Dedifferentiated amniotic fluid mesenchymal stem cell (primary cell): ENCODE results near the gene KLHL10.
"Not testable (repeated sequence)": the region's sequence is repeated elsewhere in the genome, so short reads cannot be mapped to it uniquely, and the experiment has no call there.

Experiments used
- DNase-seq: peaks from one replicate; pipeline ENCODE4 v3.0.0-alpha.2; 2016; ENCODE audit errors: extremely low spot score

The KLHL10 gene

GRCh38 chr17:41813152-41813680 lies 24.4 kb upstream of the KLHL10 start:
- no peak for DNase-seq

- no peak for DNase-seq
Observed at GRCh38 chr17:41813699-41814124, 23.9 kb upstream of the KLHL10 start.

DNA sequence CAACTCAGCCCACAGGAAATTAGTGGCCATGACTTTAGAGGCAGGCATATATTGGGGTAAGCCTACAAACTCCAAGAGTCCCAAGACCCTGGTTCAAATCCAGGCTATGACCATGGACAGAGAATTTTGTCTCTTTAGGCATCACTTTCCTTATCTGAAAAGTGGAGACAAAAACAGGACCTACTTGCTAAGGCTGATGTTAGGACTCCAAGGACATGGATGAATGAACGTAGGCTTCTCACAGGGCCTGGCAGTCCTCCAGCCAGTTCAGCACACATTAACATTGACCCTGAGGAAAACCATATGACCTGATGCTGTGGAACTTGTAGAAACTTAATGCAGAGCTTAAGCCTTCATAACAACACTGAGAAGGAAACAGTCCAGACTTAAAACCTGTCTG lies 23.4 kb upstream of the KLHL10 start:
- no peak for DNase-seq

DNA sequence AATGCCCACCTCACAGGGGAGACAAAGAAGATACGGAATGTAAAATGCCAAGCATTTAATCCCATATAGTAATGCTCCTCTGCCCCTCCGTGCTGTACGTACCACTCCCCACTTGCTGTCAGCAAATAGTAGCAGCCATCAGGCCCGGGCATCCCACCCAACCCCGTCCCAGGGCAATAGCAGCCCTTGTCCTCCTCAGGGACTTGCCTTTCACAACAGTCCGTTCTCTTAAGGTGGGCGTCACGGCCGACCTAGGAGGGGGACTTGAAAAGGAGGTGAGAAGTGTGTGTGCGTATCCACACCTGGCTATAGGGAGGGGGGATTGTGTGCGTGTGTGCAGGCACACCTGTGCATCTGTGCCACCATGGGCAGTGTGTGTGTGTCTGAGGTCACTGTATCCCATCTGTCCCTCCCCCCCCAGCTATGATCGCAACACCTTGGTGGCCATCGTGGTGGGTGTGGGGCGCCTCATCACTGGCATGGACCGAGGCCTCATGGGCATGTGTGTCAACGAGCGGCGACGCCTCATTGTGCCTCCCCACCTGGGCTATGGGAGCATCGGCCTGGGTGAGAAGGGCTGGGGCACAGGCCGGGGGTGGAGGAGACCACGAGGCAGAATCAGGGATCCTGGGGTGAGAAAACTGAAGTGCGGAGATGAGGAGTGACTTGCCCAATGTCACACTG lies 20.8 kb upstream of the KLHL10 start:
- DNase-seq = no peak

GRCh38 chr17:41818024-41818423 lies 19.6 kb upstream of the KLHL10 start:
- DNase-seq = no peak

DNA sequence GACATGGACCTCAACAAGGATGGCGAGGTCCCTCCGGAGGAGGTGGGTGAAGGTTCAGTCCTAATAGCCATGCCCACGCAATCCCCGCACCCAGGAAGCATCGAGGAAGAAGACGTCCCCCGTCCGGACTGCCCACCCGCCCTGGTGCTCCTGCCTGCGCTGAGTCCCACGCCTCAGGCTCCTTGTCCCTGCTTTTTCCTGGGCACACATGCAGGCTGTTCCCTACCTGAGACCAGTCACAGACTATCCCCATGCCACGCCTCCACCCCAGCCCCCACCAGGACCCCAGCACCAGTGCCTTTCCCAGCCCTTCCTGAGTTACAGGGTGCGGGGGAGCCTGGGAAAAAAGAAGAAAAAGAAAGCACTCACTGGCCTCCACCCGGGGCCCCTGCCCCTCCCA lies 15.8 kb upstream of the KLHL10 start:
- no peak for DNase-seq

GRCh38 chr17:41822216-41823140 lies 15.1 kb upstream of the KLHL10 start:
- no peak for DNase-seq

DNA sequence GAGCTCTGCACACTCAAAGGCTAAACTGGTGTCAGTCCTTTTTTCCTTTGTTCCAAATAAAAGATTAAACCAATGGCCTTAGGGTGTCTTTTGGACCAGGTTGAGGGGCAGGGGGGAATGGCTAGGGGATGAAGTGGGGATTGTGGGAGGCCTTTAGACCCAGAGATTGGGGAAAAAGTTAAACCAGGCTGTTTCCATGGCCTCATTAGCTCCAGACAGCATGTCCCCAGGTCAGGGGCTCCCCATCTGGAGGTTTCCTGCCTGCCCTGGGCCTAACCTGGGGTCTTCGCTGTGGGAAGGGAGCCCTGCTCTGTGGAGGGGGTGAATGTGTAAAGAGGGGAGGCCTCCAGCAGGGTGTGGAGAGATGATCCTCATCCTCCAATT lies 14.5 kb upstream of the KLHL10 start:
- no peak for DNase-seq

DNA sequence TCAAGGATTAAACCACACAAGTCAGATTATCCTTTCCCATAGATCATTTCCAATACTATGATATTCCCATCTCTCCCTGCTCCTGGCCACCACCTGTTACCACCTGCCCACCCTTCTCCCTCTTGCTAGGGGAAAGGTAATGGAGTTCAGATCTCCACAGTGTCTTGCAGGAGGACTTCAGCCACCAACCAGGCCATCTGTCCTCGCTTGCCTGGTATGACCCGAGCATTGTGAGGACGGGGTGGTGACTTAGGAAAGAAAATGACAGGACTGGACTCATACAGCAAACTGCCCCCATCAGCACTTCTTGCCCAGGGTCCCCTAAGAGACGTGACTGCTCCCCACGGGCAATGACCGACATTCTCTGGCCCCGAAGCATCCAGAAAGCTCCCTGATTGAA lies 14.0 kb upstream of the KLHL10 start:
- no peak for DNase-seq

DNA sequence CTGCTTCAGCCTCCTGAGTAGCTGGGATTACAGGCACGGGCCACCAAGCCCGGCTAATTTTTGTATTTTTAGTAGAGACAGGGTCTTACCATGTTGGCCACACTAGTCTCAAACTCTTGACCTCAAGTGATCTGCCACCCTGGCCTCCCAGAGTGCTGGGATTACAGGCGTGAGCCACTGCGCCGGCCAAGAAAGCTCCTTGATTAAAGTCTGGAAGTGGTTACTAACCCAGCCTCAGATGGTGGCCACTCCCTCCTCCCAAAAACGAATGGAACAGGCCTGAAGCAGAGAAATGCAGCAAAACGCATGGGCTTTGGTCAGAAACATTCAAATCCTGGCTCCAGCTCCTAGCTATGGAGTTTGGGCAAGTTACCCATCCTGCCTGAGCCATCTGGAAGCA lies 13.5 kb upstream of the KLHL10 start:
- DNase-seq = no peak

GRCh38 chr17:41825175-41825845 lies 12.3 kb upstream of the KLHL10 start:
- DNase-seq = no peak

GRCh38 chr17:41829961-41830360 lies 7.7 kb upstream of the KLHL10 start:
- not testable (repeated sequence) for DNase-seq

GRCh38 chr17:41835214-41835799 lies 2.3 kb upstream of the KLHL10 start:
- no peak for DNase-seq

- no peak for DNase-seq
Observed at GRCh38 chr17:41835800-41836549, 1.6 kb upstream of the KLHL10 start, which contains the start of gene NT5C3B. Gene NT5C3B (minus strand): TSS chr17:41836232. CDS start chr17:41836193, 39 bp downstream.

DNA sequence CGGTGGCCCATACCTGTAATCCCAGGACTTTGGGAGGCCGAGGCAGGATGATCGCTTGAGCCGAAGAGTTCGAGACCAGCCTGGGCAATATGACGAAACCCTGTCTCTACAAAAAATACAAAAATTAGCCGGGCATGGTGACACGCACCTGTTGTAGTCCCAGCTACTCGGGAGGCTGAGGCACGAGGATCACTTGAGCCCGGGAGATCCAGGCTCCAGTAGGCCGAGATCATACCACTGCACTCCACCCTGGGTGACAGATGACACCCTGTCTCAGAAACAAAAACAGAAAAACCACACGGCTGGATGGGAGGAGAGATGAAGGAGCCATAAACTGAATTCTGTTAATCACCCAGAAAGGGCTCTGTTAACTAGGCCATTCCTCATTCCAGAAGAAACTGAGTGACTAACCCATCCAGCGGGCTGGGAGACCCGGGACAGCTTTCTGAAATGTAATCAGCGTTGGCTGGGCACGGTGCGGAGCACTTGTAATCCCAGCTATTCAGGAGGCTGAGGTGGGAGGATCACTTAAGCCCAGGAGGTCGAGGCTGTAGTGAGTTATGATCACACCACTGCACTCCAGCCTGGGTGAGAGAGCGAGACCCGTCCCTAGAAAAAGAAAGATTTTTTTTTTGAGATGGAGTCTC lies 952 bp upstream of the KLHL10 start:
- no peak for DNase-seq

GRCh38 chr17:41839448-41839847 lies 1.8 kb downstream of the KLHL10 start:
- DNase-seq = not testable (repeated sequence)

- DNase-seq = not testable (repeated sequence)
Observed at GRCh38 chr17:41840781-41841180, 3.2 kb downstream of the KLHL10 start.

GRCh38 chr17:41844971-41845370 lies 7.3 kb downstream of the KLHL10 start:
- no peak for DNase-seq

- DNase-seq = no peak
Observed at GRCh38 chr17:41848788-41849187, 11.2 kb downstream of the KLHL10 start.

DNA sequence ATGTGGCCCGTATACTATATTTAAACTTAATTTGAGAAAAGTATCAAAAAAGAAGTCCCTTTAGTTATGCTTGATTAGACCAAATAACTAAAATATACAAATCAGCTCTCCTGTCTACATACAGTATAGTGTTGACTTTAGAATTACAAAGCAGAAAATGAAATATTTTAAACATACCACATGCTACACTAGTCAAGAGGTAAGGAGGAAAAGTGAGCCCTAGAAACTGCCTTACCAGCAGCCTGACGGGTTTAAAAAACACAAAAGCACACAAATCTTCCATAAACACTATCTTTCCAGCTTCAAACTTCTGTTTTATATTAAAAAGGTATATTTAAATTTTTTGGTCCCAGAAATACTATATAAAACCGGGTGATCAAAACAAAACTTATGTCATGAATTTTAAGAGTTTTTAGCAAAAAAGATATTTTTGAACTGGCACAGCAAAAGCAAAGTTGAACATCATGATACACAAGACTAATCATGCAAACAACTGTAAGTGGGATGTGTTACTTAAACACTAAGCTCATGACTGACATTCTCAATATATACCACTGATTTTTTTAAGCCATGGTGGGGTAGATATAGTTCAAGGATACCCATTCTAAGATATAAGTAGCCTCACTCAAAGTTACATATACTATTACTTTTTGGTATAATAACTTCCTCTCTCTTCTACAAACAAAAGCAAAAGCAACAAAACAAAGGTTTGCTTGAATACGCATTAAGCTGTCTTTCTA lies 11.8 kb downstream of the KLHL10 start:
- DNase-seq = no peak
